GM12872 (cell line): ENCODE results near the gene ROR1.

Source experiments
- CTCF ChIP-seq: IDR thresholded peaks from 3 replicates; pipeline ENCODE4 v1.5.1; 2011; ENCODE audit warnings: low read depth, mild to moderate bottlenecking, low read length, moderate library complexity; ENCODE audit not compliant: insufficient read depth

Gene ROR1

DNA sequence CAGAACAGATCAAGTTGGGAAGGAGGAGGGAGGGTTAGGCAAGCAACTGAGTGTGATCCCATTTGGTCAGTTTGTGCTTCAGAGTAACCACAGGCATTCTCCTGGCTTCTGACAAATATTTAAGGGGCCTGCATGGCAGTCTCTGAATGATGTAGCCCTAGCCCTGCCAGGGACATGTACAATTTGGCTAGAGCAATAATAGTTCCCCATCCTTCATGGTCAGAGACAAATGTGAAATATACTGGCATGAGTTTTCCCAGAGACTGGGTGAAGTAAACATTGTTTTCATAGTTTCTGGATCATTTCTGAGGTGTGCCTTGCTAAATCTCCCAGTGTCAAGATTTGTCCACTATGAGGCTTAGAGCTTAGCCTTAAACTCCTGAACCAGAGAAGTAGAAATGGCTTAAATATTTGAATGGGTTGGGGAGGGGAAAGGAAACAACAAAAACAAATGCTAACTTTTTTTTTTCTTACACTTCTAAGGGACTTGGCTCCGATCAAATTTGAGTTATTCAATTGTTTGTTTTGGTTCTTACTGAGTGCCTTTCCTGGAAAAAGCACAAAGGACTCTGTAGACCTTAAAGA, 387.6 kb downstream of the ROR1 start:
- TF ChIP-seq CTCF: no peak

DNA sequence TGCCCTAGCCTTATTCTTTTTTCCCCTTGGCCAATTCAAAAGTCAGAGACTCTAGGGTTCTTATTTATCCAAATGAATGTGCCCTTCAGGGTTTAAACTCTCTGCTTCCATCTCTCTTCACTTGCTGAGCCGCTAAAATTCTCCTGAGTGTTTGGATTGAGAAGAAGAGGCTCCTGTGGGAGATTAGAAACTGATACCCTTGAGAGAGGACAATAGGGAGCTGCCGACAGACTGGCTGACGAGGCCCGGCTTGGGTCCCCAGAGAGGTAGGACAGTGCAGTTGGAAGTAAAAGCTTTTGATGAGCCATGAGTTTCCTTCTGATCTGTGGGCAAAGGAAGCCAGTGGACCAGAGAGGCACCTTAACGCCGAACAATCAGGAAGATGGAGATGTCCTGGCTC, 388.3 kb downstream of the ROR1 start:
- TF ChIP-seq CTCF: no peak

- TF ChIP-seq CTCF: no peak
Measured at GRCh38 chr1:64162804-64163203, 389.0 kb downstream of the ROR1 start.

- no peak for TF ChIP-seq CTCF
Measured at GRCh38 chr1:64163431-64163830, 389.6 kb downstream of the ROR1 start.

DNA sequence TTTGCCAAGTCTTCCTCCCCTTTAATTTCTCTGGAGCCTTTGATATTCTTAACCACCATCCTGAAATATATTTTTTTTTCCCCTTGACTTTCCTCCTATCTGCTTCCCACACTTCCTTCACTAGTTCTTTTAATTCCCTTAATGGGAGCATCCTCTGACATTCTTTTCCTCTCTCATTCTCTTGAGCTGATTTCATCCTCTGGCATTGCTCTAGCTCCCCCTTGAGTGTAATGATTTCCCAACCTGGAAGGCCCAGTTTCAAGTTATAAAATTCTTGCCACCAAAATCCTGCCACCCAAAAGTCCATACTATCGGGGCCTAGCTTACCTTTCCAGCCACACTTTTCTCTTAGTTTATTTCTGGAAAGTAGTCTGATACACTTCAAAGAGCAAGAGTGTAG, 390.2 kb downstream of the ROR1 start:
- TF ChIP-seq CTCF: no peak

DNA sequence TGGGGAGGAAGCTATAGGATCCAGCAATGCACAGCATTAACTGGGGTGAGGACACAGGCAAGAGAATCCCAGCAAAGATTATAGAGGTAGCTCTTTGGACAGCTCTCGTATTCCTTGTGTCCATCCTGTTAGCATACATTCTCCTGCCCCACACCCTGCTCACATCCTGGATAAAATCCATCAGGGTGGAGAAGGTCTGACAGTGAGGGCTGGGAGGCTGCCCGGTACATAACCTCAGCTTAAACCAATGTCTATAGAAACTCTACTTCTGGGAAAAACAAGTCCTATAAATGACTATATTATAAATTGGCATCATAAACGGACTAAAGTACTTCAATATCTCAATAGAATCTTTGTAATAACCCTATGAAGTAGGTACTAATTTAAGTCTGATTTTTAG, 392.8 kb downstream of the ROR1 start:
- no peak for TF ChIP-seq CTCF

DNA sequence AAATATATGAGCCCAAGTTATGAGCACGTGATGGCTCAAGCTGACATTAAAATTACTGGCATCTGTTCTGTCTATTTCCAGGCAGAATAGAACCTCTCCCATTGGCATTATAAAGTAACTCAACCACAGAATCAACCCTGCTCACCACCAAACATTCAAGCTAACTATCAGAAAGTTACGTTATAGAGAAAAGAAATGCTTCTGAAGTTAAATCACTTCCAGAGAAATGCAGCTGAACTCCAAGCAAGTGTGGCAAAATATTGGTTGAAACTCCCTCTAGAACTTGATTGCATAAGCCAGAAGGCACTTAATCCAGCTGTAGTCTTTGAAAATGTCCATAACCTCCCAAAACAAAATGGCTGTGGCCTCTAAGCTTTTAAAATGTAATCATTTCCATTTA, 393.4 kb downstream of the ROR1 start:
- TF ChIP-seq CTCF: no peak

- TF ChIP-seq CTCF: no peak
Measured at GRCh38 chr1:64171246-64171645, 397.4 kb downstream of the ROR1 start.
